Hepatocyte (in vitro differentiated cells): ENCODE measurements around the gene TYRP1. TPM values are rescaled to one million over a fixed set of nuclear protein-coding genes. Genes with fewer than 3 reads are reported as not detected.

Source experiments
- DNase-seq: peaks from one replicate; pipeline ENCODE4 v3.0.0-alpha.2; 2016; ENCODE audit warnings: low spot score
- H2AFZ ChIP-seq: fragments of 200-600 bp; sonication (generic); 2 replicates; pipeline ENCODE4 v1.6.0; 2016; ENCODE audit warnings: antibody characterized with exemption, mild to moderate bottlenecking
- H3K27ac ChIP-seq: fragments of 200-600 bp; sonication (generic); 2 replicates; pipeline ENCODE4 v1.5.1; 2016; ENCODE audit warnings: mild to moderate bottlenecking
- H3K27me3 ChIP-seq: fragments of 200-600 bp; sonication (generic); 2 replicates; pipeline ENCODE4 v1.6.1; 2016
- H3K36me3 ChIP-seq: fragments of 200-600 bp; sonication (generic); replicated peaks from 2 replicates; pipeline ENCODE4 v1.5.1; 2016; ENCODE audit warnings: low read depth; ENCODE audit not compliant: insufficient read depth
- H3K4me1 ChIP-seq: fragments of 200-600 bp; sonication (generic); 2 replicates; pipeline ENCODE4 v1.5.1; 2016; ENCODE audit warnings: mild to moderate bottlenecking, moderate library complexity; ENCODE audit not compliant: insufficient read depth
- H3K4me2 ChIP-seq: fragments of 200-600 bp; sonication (generic); 2 replicates; pipeline ENCODE4 v1.6.0; 2016
- H3K4me3 ChIP-seq: fragments of 200-600 bp; sonication (generic); 2 replicates; pipeline ENCODE4 v1.5.1; 2016; ENCODE audit warnings: mild to moderate bottlenecking
- H3K79me2 ChIP-seq: fragments of 200-600 bp; sonication (generic); 2 replicates; pipeline ENCODE4 v1.6.0; 2017; ENCODE audit warnings: mild to moderate bottlenecking
- H3K9me2 ChIP-seq: fragments of 200-600 bp; sonication (generic); replicated peaks from 2 replicates; pipeline ENCODE4 v1.6.0; 2017; ENCODE audit warnings: mild to moderate bottlenecking; ENCODE audit not compliant: insufficient read depth
- H3K9me3 ChIP-seq: fragments of 200-600 bp; sonication (generic); 2 replicates; pipeline ENCODE4 v1.5.1; 2016; ENCODE audit warnings: low read depth, mild to moderate bottlenecking
- H4K20me1 ChIP-seq: fragments of 200-600 bp; sonication (generic); 2 replicates; pipeline ENCODE4 v1.6.0; 2016; ENCODE audit warnings: mild to moderate bottlenecking; ENCODE audit not compliant: insufficient read depth, poor library complexity, severe bottlenecking
- EZH2 ChIP-seq: fragments of 200-600 bp; sonication (generic); IDR thresholded peaks from 2 replicates; pipeline ENCODE4 v1.6.1; 2016; ENCODE audit warnings: antibody characterized with exemption, mild to moderate bottlenecking, borderline replicate concordance
- EZH2phosphoT487 ChIP-seq: fragments of 200-600 bp; sonication (generic); IDR thresholded peaks from one replicate; pipeline ENCODE4 v1.6.1; 2018; ENCODE audit warnings: antibody characterized with exemption, mild to moderate bottlenecking, low read depth, moderate library complexity; ENCODE audit not compliant: unreplicated experiment, severe bottlenecking
- WGBS: methylation state at CpG from one replicate; pipeline ENCODE4 v1.1.6; 2016; ENCODE audit warnings: low lambda C conversion rate; ENCODE audit errors: missing lambda C conversion rate; 5-methylcytosine and 5-hydroxymethylcytosine counted together
- polyA plus RNA-seq: library from polyadenylated mRNA; unstranded; fragments of >200 nt; fragmentation: Nextera tagmentation; extraction: Ambion mirVana; gene quantifications from 2 replicates; pipeline ENCODE4 v1.2.1, GENCODE V29; 2016
- total RNA-seq: library from RNA; depleted of rRNA; stranded (reverse); fragments of >200 nt; gene quantifications from 2 replicates; pipeline ENCODE4 v1.2.3, GENCODE V29; 2014
- TF ChIP-seq, protein P1 (sequence below): fragments of 200-600 bp; sonication (generic); IDR thresholded peaks from 2 replicates; pipeline ENCODE4 v1.5.1; 2016; ENCODE audit warnings: antibody characterized with exemption, mild to moderate bottlenecking; ENCODE audit not compliant: poor library complexity

Gene TYRP1
- total and polyA plus RNA-seq, 2 experiments from 2014 or later: 6.4 to 8.6 TPM

GRCh38 chr9:12722131-12722530, 28.9 kb downstream of the TYRP1 start:
- Histone ChIP-seq H3K36me3 (no peaks in the 10 kb centered on the region), H3K9me3 (no peaks in the 10 kb centered on the region), H3K4me3 (no peak overlapping the region), H3K27me3 (no peaks in the 10 kb centered on the region), H4K20me1 (no peaks in the 10 kb centered on the region), H3K27ac (no peak overlapping the region), H3K79me2 (no peaks in the 10 kb centered on the region), H3K4me1 (no peaks in the 10 kb centered on the region), H3K9me2 (no peaks in the 10 kb centered on the region), H3K4me2 (no peak overlapping the region), H2AFZ (no peak overlapping the region)
- no peak for DNase-seq
- TF ChIP-seq EZH2 (no peak), EZH2phosphoT487 (no peak)
- TF ChIP-seq, protein P1, sequence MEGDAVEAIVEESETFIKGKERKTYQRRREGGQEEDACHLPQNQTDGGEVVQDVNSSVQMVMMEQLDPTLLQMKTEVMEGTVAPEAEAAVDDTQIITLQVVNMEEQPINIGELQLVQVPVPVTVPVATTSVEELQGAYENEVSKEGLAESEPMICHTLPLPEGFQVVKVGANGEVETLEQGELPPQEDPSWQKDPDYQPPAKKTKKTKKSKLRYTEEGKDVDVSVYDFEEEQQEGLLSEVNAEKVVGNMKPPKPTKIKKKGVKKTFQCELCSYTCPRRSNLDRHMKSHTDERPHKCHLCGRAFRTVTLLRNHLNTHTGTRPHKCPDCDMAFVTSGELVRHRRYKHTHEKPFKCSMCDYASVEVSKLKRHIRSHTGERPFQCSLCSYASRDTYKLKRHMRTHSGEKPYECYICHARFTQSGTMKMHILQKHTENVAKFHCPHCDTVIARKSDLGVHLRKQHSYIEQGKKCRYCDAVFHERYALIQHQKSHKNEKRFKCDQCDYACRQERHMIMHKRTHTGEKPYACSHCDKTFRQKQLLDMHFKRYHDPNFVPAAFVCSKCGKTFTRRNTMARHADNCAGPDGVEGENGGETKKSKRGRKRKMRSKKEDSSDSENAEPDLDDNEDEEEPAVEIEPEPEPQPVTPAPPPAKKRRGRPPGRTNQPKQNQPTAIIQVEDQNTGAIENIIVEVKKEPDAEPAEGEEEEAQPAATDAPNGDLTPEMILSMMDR: no peak
- WGBS: 66% methylated on average over 2 of the region's 2 CpGs

GRCh38 chr9:12723409-12724028, 30.3 kb downstream of the TYRP1 start:
- H3K27ac ChIP-seq: no peak overlapping the region
- no peaks in the 10 kb centered on the region for H3K27me3 ChIP-seq
- H3K4me1 ChIP-seq: no peaks in the 10 kb centered on the region
- no peaks in the 10 kb centered on the region for H3K9me3 ChIP-seq
- H4K20me1 ChIP-seq: no peaks in the 10 kb centered on the region
- no peak for DNase-seq
- no peaks in the 10 kb centered on the region for H3K36me3 ChIP-seq
- H3K9me2 ChIP-seq: no peaks in the 10 kb centered on the region
- TF ChIP-seq EZH2 (no peak), EZH2phosphoT487 (no peak)
- TF ChIP-seq, protein P1: peak; percentile 76
- WGBS: 61% methylated on average over 5 of the region's 5 CpGs
- H3K4me2 ChIP-seq: no peak overlapping the region
- no peak overlapping the region for H2AFZ ChIP-seq
- H3K4me3 ChIP-seq: no peak overlapping the region
- H3K79me2 ChIP-seq: no peaks in the 10 kb centered on the region

- 93% methylated on average over 2 of the region's 2 CpGs for WGBS
- Histone ChIP-seq H3K27ac (no peak overlapping the region), H3K27me3 (no peaks in the 10 kb centered on the region), H4K20me1 (no peaks in the 10 kb centered on the region), H3K4me1 (no peaks in the 10 kb centered on the region), H3K4me2 (no peak overlapping the region), H3K36me3 (no peaks in the 10 kb centered on the region), H3K9me2 (no peaks in the 10 kb centered on the region), H3K4me3 (no peak overlapping the region), H2AFZ (no peak overlapping the region), H3K9me3 (no peaks in the 10 kb centered on the region), H3K79me2 (no peaks in the 10 kb centered on the region)
- TF ChIP-seq, protein P1: no peak
- TF ChIP-seq EZH2 (no peak), EZH2phosphoT487 (no peak)
- no peak for DNase-seq
These were observed 33.6 kb downstream of the TYRP1 start for GRCh38 chr9:12726795-12727194.

DNA sequence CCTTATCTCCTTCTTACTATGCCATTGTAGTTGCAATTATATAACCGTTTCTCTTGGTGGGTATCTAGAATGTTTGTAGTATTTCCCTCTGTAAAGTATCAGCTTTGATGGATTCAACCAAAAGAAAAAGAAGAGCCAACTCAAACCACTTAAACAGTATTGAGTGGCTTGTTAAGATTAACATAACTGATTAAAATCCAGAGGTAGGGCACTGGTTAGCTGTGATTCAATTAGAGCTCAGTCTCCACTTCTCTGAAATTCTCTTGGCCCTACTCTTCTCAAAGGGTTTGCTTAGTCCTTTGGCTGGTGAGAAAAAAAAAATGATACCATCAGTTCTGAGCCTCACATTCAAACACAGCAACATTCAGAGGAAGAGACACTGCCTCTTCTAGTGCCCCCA, 37.0 kb downstream of the TYRP1 start:
- no peaks in the 10 kb centered on the region for H3K79me2 ChIP-seq
- no peaks in the 10 kb centered on the region for H3K9me3 ChIP-seq
- no peaks in the 10 kb centered on the region for H3K9me2 ChIP-seq
- no peaks in the 10 kb centered on the region for H3K4me1 ChIP-seq
- WGBS: 84% methylated on average over 1 of the region's 1 CpG
- H3K36me3 ChIP-seq: no peaks in the 10 kb centered on the region
- H3K4me2 ChIP-seq: no peak overlapping the region
- no peak overlapping the region for H2AFZ ChIP-seq
- H3K27me3 ChIP-seq: no peaks in the 10 kb centered on the region
- no peak overlapping the region for H3K4me3 ChIP-seq
- H3K27ac ChIP-seq: no peak overlapping the region
- no peaks in the 10 kb centered on the region for H4K20me1 ChIP-seq
- TF ChIP-seq EZH2: no peak
- no peak for DNase-seq
